ENCODE results near the gene FXYD7.
"Not testable (repeated sequence)": the region's sequence is repeated elsewhere in the genome, so short reads cannot be mapped to it uniquely, and the experiment has no call there.

FXYD7 gene

GRCh38 chr19:35128398-35129057 is 14.5 kb upstream of the FXYD7 start:
- no peak for DNase-seq

- DNase-seq, result not testable (repeated sequence)
These were observed 13.3 kb upstream of the FXYD7 start for GRCh38 chr19:35129724-35130274.

- DNase-seq, result no peak
These were observed 12.0 kb upstream of the FXYD7 start for GRCh38 chr19:35130761-35131720.

GRCh38 chr19:35132254-35132653 is 10.8 kb upstream of the FXYD7 start:
- no peak for DNase-seq

DNA sequence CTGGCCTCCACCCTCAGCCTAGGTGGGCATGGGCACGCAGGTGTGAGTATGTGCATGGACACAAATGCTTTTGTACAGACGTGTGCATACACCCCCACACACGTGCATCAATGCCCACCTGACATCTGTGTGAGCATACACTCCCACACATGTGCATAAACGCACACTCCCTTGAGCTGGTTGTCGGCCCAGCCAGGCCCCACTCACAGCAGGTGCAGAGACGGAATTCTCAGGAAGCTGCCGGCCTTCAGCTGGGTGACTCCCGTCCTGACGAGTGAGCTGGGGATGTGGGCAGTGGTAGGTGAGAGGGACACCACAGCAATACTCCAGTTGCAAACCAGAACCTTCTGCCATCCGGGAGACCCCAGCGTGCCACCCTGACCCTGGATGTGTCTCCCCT is 9.2 kb upstream of the FXYD7 start:
- DNase-seq, result no peak

- no peak for DNase-seq
These were observed 8.3 kb upstream of the FXYD7 start, which contains the start of gene LGI4 for GRCh38 chr19:35134601-35135242. Gene LGI4 (minus strand): TSS chr19:35135059. CDS start chr19:35134680, 379 bp downstream.

GRCh38 chr19:35135389-35135909 is 7.6 kb upstream of the FXYD7 start:
- DNase-seq, result peak; percentile 53

DNA sequence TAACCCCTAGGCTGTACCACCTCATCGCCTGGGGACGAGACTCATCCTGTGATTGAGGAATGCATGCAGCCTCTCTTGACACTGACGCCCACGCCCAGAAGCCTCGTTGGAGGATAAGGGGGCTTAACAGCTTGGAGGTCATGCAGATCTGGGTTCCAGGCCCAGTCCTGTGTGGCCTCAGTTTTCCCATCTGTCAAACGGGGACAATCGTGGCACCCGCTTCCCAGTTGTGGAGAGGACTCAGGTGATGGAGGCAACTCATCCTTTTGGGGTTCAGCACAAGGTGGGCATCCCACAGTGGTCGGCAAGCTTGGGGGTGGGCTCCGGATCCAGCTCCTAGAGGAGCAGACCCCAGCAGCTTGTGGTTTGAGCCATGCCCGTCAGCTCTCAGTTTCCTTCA is 6.8 kb upstream of the FXYD7 start:
- DNase-seq, result no peak

- no peak for DNase-seq
These were observed 5.9 kb upstream of the FXYD7 start for GRCh38 chr19:35136977-35137702.

DNA sequence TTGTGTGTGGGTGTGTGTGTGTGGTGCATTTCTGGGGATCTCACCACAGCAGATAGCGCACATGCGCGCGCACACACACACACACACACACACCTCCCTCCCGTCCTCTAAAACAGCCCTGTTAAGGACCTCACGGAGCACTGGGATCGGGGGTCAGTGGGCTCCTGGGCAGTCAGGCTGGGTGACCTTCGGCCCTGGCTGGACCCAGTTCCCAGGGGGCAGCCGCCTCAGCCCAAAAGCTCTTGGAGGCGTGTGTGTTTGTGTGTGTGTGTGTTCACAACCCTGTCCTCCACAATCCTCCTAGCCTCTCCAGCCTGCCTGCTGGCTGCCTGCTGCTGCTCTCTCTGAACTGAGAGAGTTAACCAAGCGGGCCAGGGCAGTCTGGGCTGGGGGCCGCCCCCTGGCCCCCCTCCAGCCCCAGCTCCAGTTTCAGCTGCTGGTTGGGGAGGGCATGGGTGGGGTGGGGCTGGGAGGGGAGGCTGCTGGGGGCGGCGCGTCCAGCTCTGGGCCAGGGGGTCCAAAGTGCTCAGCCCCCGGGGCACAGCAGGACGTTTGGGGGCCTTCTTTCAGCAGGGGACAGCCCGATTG is 4.7 kb upstream of the FXYD7 start, which contains the start of gene FXYD1:
Gene FXYD1, plus strand, starts transcription at position 520 of the 588 bp plus-strand sequence. CDS start 1,256 bp downstream, outside the sequence.
- DNase-seq, result no peak

GRCh38 chr19:35140207-35140961 is 2.7 kb upstream of the FXYD7 start:
- DNase-seq, result no peak

DNA sequence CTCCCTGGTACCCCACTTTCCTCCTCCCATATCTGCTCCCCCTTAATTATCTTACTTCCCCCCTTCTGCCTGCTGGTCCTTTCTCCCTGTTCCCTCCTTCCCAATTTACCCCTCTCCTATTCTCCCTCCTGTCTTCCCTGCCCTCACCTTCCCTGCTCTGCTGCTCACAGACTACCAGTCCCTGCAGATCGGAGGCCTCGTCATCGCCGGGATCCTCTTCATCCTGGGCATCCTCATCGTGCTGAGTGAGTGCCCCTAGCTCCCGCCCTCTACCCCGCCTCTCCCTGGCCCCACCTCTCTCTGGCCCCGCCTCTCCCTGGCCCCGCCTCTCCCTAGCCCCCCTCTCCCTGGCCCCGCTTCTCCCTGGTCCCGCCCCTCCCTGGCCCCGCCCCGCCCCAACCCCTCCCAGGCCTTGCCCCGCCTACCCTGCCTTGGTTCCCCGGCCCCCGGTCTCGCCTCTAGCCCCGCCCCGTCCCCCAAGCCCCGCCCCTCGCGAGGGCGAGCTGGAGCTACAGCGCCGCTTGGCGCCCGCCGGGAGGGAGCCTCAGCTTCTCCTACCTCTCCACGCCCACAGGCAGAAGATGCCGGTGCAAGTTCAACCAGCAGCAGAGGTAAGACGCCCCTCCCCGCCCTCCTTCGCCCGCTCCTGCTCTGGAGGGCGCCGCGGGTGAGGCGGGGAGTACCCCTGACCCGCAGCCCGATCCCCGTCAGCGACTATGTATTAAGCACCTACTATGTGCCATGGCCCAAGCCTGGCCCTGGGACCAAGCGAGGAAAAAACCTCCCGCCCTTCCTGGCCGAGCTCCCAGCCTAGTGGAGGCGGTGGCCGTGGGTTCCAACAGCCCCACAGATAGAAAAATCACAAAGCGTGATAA is 1.9 kb upstream of the FXYD7 start:
- DNase-seq, result peak; percentile 84

- DNase-seq, result no peak
These were observed 1.0 kb upstream of the FXYD7 start for GRCh38 chr19:35141837-35142605.

GRCh38 chr19:35142606-35143230 is 337 bp upstream of the FXYD7 start:
- DNase-seq, result peak; percentile 31

- no peak for DNase-seq
These were observed 763 bp downstream of the FXYD7 start for GRCh38 chr19:35143818-35144217.

GRCh38 chr19:35144259-35144599 is 1.2 kb downstream of the FXYD7 start:
- no peak for DNase-seq

DNA sequence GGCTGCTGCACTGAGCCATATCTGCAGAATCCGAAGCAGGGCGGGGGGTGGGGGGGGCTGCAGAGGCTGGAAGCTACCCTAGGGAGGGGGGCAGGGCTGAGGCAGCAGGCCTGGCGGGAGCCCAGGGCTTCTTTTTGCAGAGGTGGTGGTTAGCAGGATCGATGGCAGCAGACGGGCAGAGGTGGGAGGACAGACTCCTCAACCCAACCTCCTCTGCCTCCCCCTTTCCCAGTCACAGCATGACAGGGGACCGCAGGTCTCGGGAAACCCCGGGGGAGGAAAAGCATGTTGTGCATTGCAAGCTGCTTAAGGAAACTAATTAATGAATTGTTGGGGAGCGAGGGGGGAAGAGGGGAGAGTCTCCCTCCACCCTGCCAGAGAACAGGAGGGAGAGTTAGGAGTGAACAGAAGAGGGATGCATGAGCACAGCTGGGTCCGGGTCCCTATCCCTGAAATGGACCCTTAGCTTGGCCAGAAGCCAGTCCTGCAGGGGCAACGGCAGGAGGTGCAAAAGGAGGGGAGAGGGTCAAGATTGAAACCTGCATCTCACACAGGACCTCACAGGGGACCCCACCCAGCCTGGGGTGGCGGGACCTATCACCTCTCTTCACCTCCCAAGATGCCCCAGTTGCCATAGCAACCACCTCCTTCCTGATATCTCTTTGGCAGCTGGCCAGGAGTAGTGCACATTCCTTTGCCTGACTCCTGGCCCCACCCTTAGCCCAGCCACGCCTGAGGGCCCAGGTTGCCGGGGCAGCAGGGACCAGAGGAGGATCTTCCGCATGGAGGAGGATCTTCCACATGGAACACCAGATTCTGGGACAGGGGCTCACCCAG is 1.8 kb downstream of the FXYD7 start:
- no peak for DNase-seq
